Neutrophil (primary cell): ENCODE data around the gene THYN1.

Experiments used
- H3K27ac ChIP-seq: fragments of 200-600 bp; sonication (generic); 2 replicates; pipeline ENCODE4 v1.5.1; 2016; ENCODE audit warnings: mild to moderate bottlenecking, moderate library complexity
- H3K27me3 ChIP-seq: fragments of 200-600 bp; sonication (generic); 2 replicates; pipeline ENCODE4 v1.6.0; 2016; ENCODE audit warnings: mild to moderate bottlenecking
- H3K36me3 ChIP-seq: fragments of 200-600 bp; sonication (generic); 2 replicates; pipeline ENCODE4 v1.5.1; 2017
- H3K4me1 ChIP-seq, 2 experiments: fragments of 200-600 bp in 1 of 2; sonication (generic) in 1 of 2; 1 replicate in 1 of 2; 2 replicates in 1 of 2; pipeline versions ENCODE4 v1.5.1 to v1.6.1; 2013 to 2016; ENCODE audit warnings: low read depth in 1 of 2, low read length in 1 of 2, mild to moderate bottlenecking in 1 of 2, moderate library complexity in 1 of 2; ENCODE audit not compliant: control insufficient read depth in 1 of 2, insufficient read depth in 1 of 2
- H3K4me3 ChIP-seq, 2 experiments: fragments of 200-600 bp in 1 of 2; sonication (generic) in 1 of 2; 1 replicate in 1 of 2; 2 replicates in 1 of 2; pipeline ENCODE4 v1.5.1; 2013 to 2016; ENCODE audit warnings: low read depth in 1 of 2, low read length in 1 of 2, mild to moderate bottlenecking in 1 of 2, moderate library complexity in 1 of 2
- H3K9me3 ChIP-seq: fragments of 200-600 bp; sonication (generic); 2 replicates; pipeline ENCODE4 v1.5.1; 2016
- TF ChIP-seq, protein P1 (sequence below): fragments of 200-600 bp; sonication (generic); IDR thresholded peaks from 2 replicates; pipeline ENCODE4 v1.5.1; 2016; ENCODE audit warnings: antibody characterized with exemption

THYN1 gene

DNA sequence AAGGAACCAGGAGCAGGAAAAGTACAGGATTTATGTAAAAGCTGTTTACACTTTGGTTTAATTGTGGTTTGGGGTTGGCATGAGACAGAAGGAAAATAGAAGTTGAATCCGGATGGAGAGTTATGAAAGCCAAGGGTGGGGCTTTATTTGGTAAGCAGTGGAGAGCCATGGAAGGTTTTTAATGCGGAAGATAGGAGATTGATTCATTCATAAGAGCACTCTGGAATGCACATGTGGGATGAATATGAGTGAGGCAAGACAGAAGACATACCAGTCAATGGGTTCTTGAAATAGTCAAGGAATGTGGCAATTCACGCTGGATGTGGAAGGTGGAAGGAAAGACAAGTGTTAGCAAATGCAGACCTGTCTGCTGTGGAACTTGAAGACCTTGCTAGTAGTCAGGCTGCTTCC, 13.7 kb upstream of the THYN1 start:
- peaks cover 32% of the 10 kb centered on the region for H3K27me3 ChIP-seq
- no peak overlapping the region for H3K4me3 ChIP-seq
- H3K36me3 ChIP-seq: peaks cover 31% of the 10 kb centered on the region
- H3K9me3 ChIP-seq: no peaks in the 10 kb centered on the region
- H3K4me1 ChIP-seq: peaks cover 14 to 25% of the 10 kb centered on the region in 2 experiments
- TF ChIP-seq, protein P1, sequence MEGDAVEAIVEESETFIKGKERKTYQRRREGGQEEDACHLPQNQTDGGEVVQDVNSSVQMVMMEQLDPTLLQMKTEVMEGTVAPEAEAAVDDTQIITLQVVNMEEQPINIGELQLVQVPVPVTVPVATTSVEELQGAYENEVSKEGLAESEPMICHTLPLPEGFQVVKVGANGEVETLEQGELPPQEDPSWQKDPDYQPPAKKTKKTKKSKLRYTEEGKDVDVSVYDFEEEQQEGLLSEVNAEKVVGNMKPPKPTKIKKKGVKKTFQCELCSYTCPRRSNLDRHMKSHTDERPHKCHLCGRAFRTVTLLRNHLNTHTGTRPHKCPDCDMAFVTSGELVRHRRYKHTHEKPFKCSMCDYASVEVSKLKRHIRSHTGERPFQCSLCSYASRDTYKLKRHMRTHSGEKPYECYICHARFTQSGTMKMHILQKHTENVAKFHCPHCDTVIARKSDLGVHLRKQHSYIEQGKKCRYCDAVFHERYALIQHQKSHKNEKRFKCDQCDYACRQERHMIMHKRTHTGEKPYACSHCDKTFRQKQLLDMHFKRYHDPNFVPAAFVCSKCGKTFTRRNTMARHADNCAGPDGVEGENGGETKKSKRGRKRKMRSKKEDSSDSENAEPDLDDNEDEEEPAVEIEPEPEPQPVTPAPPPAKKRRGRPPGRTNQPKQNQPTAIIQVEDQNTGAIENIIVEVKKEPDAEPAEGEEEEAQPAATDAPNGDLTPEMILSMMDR: no peak
- H3K27ac ChIP-seq: peak overlapping the region; percentile 68

DNA sequence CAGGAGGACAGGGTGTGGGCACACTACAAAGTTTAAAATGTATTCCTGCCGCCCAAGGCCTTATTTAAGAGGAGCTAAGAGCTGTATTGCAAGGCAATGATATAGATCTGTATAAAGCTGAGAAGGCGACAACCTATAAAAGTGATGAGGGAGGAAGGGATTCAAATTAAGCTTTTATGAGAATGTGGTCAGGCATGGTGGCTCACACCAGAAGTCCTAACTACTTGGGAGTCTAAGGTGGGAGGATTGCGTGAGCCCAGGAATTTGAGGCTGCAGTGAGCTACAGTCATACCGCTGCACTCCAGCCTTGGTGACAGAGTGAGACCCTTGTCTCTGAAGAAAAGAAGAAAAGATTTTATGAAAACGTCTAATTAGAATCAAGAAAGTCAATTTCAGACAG, 13.3 kb upstream of the THYN1 start:
- no peak overlapping the region for H3K4me3 ChIP-seq
- H3K36me3 ChIP-seq: peaks cover 35% of the 10 kb centered on the region
- TF ChIP-seq, protein P1: no peak
- peak overlapping the region; percentile 68 for H3K27ac ChIP-seq
- no peaks in the 10 kb centered on the region for H3K9me3 ChIP-seq
- peaks cover 14 to 25% of the 10 kb centered on the region in 2 experiments for H3K4me1 ChIP-seq
- peaks cover 28% of the 10 kb centered on the region for H3K27me3 ChIP-seq

DNA sequence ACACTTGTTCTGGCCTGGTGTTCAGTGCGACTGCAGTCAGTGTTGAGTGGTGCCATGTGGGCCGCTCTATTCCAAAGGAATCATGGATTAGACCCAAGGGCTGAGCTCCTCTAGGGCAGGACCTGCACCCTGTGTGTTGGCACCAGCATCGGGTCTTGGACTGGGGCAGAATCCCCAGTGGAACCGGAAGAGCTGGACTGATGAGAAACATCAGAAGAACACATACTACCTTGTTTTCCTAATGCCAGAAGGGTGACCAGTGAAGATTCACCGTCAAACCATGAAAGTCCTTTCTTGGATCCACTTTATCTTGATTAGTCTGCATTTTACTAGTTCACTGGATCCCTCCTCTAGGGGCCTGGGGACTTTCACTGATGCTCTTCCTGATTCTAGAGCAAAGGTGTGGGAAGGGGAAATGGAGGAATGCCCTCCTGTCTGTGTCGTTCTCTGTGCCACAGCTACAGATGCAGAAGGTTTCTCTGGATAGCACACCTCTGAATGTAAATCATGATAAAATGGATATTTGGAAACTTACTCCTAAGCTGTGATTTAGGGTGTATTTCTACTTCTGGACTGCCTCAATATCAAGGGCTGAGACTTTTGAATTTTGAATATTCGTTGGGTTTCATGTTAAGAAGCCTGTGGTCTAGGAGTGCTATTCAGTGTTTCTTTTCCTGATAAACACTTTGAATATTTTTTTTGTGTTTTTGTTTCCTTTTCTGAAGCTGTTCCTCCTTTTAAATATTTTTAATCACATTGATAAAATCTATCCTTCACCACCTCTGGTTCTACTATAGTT, 12.0 kb upstream of the THYN1 start:
- peaks cover 15% of the 10 kb centered on the region for H3K27me3 ChIP-seq
- TF ChIP-seq, protein P1: no peak
- peaks cover 18 to 30% of the 10 kb centered on the region in 2 experiments for H3K4me1 ChIP-seq
- peaks cover 48% of the 10 kb centered on the region for H3K36me3 ChIP-seq
- H3K4me3 ChIP-seq: no peak overlapping the region
- no peaks in the 10 kb centered on the region for H3K9me3 ChIP-seq
- peak overlapping the region; percentile 18 for H3K27ac ChIP-seq

DNA sequence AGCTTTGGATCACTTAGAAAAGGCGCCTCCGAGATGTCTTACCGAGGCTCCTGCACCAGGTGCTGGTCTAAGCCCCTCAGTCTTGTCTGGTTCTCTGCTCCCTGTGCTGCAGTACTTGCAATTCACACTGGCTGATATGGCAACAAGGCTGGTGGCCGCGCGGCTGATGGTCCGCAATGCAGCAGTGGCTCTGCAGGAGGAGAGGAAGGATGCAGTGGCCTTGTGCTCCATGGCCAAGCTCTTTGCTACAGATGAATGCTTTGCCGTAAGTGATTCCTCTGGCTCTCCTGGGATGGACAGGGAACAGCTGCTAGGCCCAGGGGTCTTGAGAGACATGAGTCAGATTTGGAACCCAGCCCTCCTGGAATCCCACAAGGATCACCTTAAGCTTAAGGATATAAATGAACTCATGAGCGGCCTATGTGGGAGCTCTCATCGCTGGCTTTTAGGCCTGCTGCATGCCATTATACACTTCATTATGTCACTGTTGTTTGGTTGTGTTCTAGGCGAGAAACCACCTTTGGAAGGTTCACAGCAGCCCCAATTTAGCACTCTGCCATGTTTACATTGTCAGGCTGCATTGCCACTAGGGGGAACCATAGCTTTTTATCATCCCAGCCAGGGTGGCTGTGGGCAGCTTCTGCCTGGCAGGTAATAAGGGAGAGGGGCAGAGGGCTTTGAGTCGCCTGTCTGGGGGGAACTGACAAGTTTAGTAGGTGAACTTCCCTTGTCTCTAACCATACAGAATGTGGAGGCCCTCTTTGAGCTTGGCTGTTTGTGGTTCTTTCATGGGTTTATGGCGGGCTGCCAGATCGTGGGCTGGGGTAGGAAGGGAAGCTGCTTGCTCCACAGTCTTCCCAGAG, 8.7 kb upstream of the THYN1 start:
- peaks cover 80% of the 10 kb centered on the region for H3K36me3 ChIP-seq
- H3K27me3 ChIP-seq: no peaks in the 10 kb centered on the region
- no peak overlapping the region for H3K27ac ChIP-seq
- H3K4me3 ChIP-seq: no peak overlapping the region
- TF ChIP-seq, protein P1: peak; percentile 15
- H3K4me1 ChIP-seq: peaks cover 13 to 21% of the 10 kb centered on the region in 2 experiments
- no peaks in the 10 kb centered on the region for H3K9me3 ChIP-seq

DNA sequence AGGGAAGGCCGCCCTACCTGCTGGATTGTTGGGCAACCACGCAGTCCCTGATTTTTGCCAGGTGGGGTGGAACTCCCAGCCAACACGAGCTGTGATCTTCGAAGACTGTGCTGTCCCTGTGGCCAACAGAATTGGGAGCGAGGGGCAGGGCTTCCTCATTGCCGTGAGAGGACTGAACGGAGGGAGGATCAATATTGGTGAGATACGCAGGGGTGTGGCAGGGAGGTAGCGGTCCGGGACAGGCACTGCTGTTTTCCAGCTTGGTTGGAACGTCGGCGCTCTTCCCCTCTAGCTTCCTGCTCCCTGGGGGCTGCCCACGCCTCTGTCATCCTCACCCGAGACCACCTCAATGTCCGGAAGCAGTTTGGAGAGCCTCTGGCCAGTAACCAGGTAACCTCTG, 7.8 kb upstream of the THYN1 start:
- H3K4me1 ChIP-seq: peaks cover 16 to 21% of the 10 kb centered on the region in 2 experiments
- no peak overlapping the region for H3K27ac ChIP-seq
- H3K9me3 ChIP-seq: no peaks in the 10 kb centered on the region
- no peak overlapping the region for H3K4me3 ChIP-seq
- no peaks in the 10 kb centered on the region for H3K27me3 ChIP-seq
- TF ChIP-seq, protein P1: no peak
- peaks cover 84% of the 10 kb centered on the region for H3K36me3 ChIP-seq
